ENCODE measurements around the gene POU6F2. TPM values are rescaled to one million over a fixed set of nuclear protein-coding genes. Genes with fewer than 3 reads are reported as not detected.

The POU6F2 gene
- total RNA-seq, 4 donors from 2014 or later = not detected

GRCh38 chr7:39260279-39260844 is 282.7 kb downstream of the POU6F2 start:
- no peak for DNase-seq (ENCODE audit: extremely low spot score)
- Histone ChIP-seq H3K27me3 (no peaks in the 10 kb centered on the region), H3K36me3 (no peaks in the 10 kb centered on the region), H3K9me3 (no peaks in the 10 kb centered on the region), H3K4me1 (no peaks in the 10 kb centered on the region), H3K27ac (replicated peaks in 1 of 4) (no peak overlapping the region), H3K4me3 (no peak overlapping the region)
- WGBS = 87% methylated on average over 2 of the region's 2 CpGs
- intact Hi-C loops (cut with DNase I) = no loop called here
- TF ChIP-seq, protein P1, sequence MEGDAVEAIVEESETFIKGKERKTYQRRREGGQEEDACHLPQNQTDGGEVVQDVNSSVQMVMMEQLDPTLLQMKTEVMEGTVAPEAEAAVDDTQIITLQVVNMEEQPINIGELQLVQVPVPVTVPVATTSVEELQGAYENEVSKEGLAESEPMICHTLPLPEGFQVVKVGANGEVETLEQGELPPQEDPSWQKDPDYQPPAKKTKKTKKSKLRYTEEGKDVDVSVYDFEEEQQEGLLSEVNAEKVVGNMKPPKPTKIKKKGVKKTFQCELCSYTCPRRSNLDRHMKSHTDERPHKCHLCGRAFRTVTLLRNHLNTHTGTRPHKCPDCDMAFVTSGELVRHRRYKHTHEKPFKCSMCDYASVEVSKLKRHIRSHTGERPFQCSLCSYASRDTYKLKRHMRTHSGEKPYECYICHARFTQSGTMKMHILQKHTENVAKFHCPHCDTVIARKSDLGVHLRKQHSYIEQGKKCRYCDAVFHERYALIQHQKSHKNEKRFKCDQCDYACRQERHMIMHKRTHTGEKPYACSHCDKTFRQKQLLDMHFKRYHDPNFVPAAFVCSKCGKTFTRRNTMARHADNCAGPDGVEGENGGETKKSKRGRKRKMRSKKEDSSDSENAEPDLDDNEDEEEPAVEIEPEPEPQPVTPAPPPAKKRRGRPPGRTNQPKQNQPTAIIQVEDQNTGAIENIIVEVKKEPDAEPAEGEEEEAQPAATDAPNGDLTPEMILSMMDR (IDR thresholded peaks at IDR 0.05) = no peak
- TF ChIP-seq POLR2AphosphoS5 (IDR thresholded peaks at IDR 0.05) = no peak
- no peak for TF ChIP-seq EP300 (IDR thresholded peaks at IDR 0.05)
- TF ChIP-seq POLR2A (IDR thresholded peaks at IDR 0.05; ENCODE audit: low read depth) = no peak

DNA sequence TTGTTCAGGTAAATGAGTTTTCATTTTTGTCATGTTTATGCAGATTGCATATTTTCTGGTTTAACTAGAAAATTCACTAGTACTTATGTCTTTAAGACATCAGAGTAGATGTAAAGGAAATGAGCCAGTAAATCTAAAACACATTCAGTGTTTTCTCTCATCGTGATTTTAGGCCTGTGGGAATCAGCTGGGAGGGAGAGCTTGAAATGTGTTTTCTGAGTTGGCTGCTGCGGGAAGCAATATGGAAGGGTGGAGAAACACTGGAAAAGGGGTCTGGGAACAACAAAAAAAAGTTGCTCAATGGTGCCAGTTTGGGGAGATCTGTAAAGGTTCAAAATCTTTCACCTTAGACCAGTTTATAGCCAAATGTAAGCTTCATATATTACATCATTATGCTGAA is 284.1 kb downstream of the POU6F2 start:
- peak; percentile 39 for DNase-seq (ENCODE audit: extremely low spot score)
- H3K36me3 ChIP-seq = no peaks in the 10 kb centered on the region
- TF ChIP-seq, protein P1 (IDR thresholded peaks at IDR 0.05) = no peak
- TF ChIP-seq POLR2A (IDR thresholded peaks at IDR 0.05; ENCODE audit: low read depth) = no peak
- no peak for TF ChIP-seq EP300 (IDR thresholded peaks at IDR 0.05)
- no peak for TF ChIP-seq POLR2AphosphoS5 (IDR thresholded peaks at IDR 0.05)
- intact Hi-C loops (cut with DNase I) = no loop called here
- no peaks in the 10 kb centered on the region for H3K4me1 ChIP-seq
- H3K9me3 ChIP-seq = no peaks in the 10 kb centered on the region
- H3K27ac ChIP-seq (replicated peaks in 1 of 4) = no peak overlapping the region
- H3K4me3 ChIP-seq = no peak overlapping the region
- WGBS = 78% methylated on average over 2 of the region's 2 CpGs
- no peaks in the 10 kb centered on the region for H3K27me3 ChIP-seq

- no peak overlapping the region for H3K4me3 ChIP-seq
- peak; percentile 70 for DNase-seq (ENCODE audit: extremely low spot score)
- intact Hi-C loops (cut with DNase I) = no loop called here
- no peak overlapping the region for H3K27ac ChIP-seq (replicated peaks in 1 of 4)
- H3K9me3 ChIP-seq = no peaks in the 10 kb centered on the region
- 66% methylated on average over 9 of the region's 9 CpGs for WGBS
- no peaks in the 10 kb centered on the region for H3K4me1 ChIP-seq
- TF ChIP-seq EP300 (IDR thresholded peaks at IDR 0.05) = no peak
- no peak for TF ChIP-seq POLR2AphosphoS5 (IDR thresholded peaks at IDR 0.05)
- TF ChIP-seq POLR2A (IDR thresholded peaks at IDR 0.05; ENCODE audit: low read depth) = no peak
- TF ChIP-seq, protein P1 (IDR thresholded peaks at IDR 0.05) = no peak
- H3K36me3 ChIP-seq = no peaks in the 10 kb centered on the region
- peaks cover 0 to 9% (median 0%) of the 10 kb centered on the region in 4 donors for H3K27me3 ChIP-seq
These were observed 288.2 kb downstream of the POU6F2 start for GRCh38 chr7:39265641-39266591.

GRCh38 chr7:39269034-39269433 is 291.3 kb downstream of the POU6F2 start:
- Histone ChIP-seq H3K4me3 (no peak overlapping the region), H3K27me3 (peaks cover 0 to 9% (median 0%) of the 10 kb centered on the region in 4 donors), H3K36me3 (no peaks in the 10 kb centered on the region), H3K27ac (replicated peaks in 1 of 4) (no peak overlapping the region), H3K9me3 (no peaks in the 10 kb centered on the region), H3K4me1 (peaks cover 0 to 7% (median 2%) of the 10 kb centered on the region in 4 donors)
- intact Hi-C loops (cut with DNase I) = no loop called here
- no peak for DNase-seq (ENCODE audit: extremely low spot score)
- TF ChIP-seq POLR2A (IDR thresholded peaks at IDR 0.05; ENCODE audit: low read depth) (no peak), POLR2AphosphoS5 (IDR thresholded peaks at IDR 0.05) (no peak), EP300 (IDR thresholded peaks at IDR 0.05) (no peak)
- TF ChIP-seq, protein P1 (IDR thresholded peaks at IDR 0.05) = no peak
- 80% methylated on average over 2 of the region's 2 CpGs for WGBS
